NCI-H2029 treated with DMSO at 0.1 percent for 48 hours (cell line): ENCODE data around the gene C7orf25.

Experiments
- DNase-seq: peaks from one replicate; lab custom pipeline; 2025; lab: John Stamatoyannopoulos, UW

C7orf25 gene

GRCh38 chr7:42911454-42912447, at the start of gene C7orf25:
TSS of gene C7orf25 (minus strand) at chr7:42912070. CDS start at chr7:42910900, 1,170 bp downstream.
- DNase-seq: peak; percentile 79

DNA sequence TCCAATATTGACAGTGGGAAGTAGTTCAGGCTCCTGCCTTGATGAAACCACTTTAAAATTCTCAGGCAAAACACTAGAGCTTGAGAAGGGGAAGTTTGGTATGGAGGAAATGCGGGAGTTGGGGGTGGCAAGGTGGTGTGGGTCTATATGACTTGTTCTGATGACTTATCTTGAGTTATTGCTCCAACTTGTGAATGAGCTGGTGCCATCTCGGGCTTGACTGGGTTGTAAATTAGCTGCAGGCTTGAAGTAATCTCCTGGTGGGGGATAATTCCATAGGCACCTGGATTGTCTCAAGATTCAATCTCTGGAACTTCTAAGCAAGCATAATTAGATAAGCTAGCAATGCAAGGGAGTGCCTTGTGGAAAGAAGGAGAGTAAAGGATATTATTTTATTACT, 49.3 kb upstream of the C7orf25 start:
- no peak for DNase-seq

DNA sequence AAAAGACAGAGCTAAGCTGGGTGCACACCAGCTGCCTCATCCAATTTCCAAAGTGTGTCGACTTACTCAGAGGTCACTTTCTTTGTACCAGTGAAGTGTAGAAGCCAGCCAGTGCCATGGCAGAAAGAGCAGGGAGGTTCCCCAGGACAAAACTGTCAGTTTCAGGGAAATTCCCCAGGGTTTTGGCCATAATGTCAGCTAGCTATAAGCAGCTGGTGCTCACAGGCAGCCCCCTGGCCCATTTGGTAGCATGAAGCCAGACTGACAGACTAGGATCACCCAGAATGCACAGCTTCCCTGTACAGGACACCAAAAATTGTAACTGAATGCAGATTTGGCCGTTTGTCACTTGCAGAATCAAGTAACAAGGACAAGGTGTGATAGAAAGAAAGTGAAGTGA, 48.9 kb upstream of the C7orf25 start:
- DNase-seq: no peak

DNA sequence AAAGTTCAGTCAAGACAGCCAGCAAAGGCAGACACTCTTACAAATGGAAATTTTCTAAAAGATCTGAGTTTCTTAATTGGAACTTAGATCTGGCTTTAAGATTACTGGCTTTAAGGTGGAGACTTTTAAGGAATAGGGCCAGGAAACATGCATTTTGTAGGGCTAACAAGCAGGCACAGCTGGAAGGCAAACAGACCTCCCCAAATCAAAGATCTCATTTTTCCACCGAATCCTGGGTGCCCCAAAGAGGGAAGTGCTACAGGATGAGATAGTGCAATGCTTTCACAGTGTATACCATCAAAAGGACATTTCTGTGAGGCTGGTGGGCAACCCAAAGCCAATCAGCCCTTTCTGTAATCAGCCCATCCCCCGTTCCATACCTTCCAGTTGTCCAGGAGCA, 47.7 kb upstream of the C7orf25 start:
- DNase-seq: no peak

- no peak for DNase-seq
Observed at GRCh38 chr7:42956062-42956461, 44.2 kb upstream of the C7orf25 start.

GRCh38 chr7:42953994-42954393, 42.1 kb upstream of the C7orf25 start:
- no peak for DNase-seq

DNA sequence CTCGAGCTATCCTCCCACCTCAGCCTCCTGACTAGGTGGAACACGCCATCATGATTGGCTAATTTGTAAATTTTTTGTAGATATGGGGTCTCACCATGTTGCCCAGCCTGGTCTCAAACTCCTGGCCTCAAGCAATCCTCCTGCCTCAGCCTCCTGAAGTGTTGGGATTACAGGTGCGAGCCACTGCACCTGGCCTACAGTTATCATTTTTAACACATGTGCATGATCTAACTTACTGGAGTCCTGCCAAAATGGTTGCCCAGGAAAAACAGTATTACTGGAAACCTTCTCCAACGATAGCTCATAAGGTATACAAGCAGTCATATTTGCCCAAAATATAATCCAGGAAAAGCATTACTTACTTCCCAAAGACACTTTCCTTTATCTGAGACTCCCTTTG, 40.5 kb upstream of the C7orf25 start:
- DNase-seq: no peak

GRCh38 chr7:42950417-42950816, 38.5 kb upstream of the C7orf25 start:
- no peak for DNase-seq

- DNase-seq: no peak
Observed at GRCh38 chr7:42947521-42947920, 35.7 kb upstream of the C7orf25 start.

GRCh38 chr7:42946627-42946950, 34.7 kb upstream of the C7orf25 start:
- no peak for DNase-seq

GRCh38 chr7:42945821-42946626, 34.2 kb upstream of the C7orf25 start:
- no peak for DNase-seq

- DNase-seq: peak; percentile 2
Observed at GRCh38 chr7:42940985-42941847, 29.3 kb upstream of the C7orf25 start.

GRCh38 chr7:42939457-42940240, 27.8 kb upstream of the C7orf25 start:
- no peak for DNase-seq

DNA sequence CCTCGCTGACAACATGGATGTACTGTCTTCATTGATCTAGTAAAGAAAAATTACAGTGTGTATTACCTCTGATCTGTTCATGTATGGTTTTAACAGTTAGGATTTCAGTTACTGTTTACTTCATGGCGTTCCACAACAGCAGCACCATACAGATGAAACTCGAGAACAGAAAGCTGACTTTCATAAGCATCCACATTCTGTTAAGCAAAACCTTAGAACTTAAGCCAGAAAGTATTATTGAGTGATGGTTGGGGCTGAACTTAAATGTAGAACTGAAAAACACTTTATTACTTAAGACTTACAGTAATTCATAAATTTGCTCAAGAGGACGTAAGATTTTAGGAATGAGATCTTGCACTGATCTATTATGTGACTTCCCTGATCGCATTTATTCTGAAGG, 24.0 kb upstream of the C7orf25 start:
- no peak for DNase-seq

- DNase-seq: no peak
Observed at GRCh38 chr7:42934291-42934690, 22.4 kb upstream of the C7orf25 start.

DNA sequence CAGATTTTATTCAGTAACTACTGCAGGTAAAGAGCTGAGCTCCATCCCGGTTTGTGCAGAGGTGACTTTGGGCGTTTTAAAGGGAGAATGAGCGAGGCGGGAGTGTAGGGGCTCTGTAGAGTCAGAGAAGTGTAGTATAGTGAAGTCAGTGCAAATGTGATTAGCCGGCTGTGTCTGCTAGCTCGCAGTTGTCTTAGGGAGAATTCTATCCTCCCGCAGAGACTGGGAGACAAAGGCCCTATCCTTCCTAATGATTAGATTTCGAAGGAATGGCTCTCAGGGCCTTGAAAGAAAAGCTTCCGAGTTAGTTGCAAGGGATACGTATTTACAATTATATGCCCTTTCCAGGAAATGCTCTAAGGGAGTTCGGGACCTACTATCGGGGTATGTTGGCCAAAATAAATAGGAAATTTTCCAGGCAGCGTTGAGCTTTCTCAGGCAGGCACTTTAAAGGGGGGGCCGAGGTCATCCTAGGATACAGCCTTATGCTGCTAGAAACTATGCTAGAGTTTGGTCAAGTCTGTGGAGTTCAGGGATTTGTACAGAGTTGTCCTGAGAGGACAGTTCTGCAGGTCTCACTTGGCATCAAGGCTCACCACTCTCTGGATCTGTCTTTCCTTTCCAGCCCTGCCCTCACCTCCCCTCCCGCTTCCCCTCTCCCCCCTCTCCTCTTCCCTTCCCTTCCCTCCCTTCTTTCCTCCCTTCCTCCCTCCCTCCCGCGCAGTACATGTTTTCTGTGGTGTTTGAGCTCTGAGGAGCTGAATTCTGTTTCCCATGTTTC, 21.1 kb upstream of the C7orf25 start:
- DNase-seq: peak; percentile 11

GRCh38 chr7:42931834-42932651, 20.2 kb upstream of the C7orf25 start, which contains the start of the genes MRPL32 and PSMA2:
TSS of gene MRPL32 (plus strand) at chr7:42932376. CDS start at chr7:42932387, 11 bp downstream.
TSS of gene PSMA2 (minus strand) at chr7:42932174. CDS start at chr7:42932158, 16 bp downstream.
- peak; percentile 95 for DNase-seq

GRCh38 chr7:42931447-42931833, 19.6 kb upstream of the C7orf25 start:
- no peak for DNase-seq

DNA sequence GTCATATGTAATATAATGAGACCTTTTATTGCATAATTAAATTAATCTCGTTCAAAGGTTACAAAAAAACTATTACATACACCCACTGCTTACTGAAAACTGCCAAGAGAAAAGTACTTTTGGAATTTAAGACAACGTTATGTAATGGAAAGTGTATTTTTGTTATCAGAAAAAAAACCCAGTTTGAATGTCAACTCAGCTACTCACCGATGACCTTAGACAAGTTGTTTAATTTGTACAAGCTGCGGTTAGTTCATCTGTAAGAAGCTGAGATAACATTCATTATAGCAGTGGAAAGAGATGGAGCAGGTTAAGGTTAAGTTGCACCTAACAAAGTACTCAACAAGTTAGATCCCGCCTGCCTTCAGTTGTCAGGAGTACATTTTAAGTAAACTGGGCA, 19.0 kb upstream of the C7orf25 start:
- no peak for DNase-seq
